Activated effector memory CD4-positive, alpha-beta T cell treated with anti-CD3 and anti-CD28 coated beads, Interleukin-2, amount 50 U/mL, for 16 hours (primary cell): Measurements from ENCODE around the gene KCNH6.

Experiments
- DNase-seq: peaks from one replicate; pipeline ENCODE4 v3.0.0-alpha.2; 2020

The KCNH6 gene

GRCh38 chr17:63486317-63487013, 36.7 kb upstream of the KCNH6 start:
- DNase-seq: no peak

GRCh38 chr17:63487014-63487339, 36.2 kb upstream of the KCNH6 start:
- DNase-seq: no peak

- DNase-seq: no peak
Measured at GRCh38 chr17:63488851-63489250, 34.3 kb upstream of the KCNH6 start.

- no peak for DNase-seq
Measured at GRCh38 chr17:63489291-63489690, 33.9 kb upstream of the KCNH6 start.

GRCh38 chr17:63490329-63490728, 32.8 kb upstream of the KCNH6 start:
- no peak for DNase-seq

- DNase-seq: no peak
Measured at GRCh38 chr17:63490858-63491400, 32.2 kb upstream of the KCNH6 start.

- no peak for DNase-seq
Measured at GRCh38 chr17:63491413-63491812, 31.7 kb upstream of the KCNH6 start.

GRCh38 chr17:63491977-63492618, 31.1 kb upstream of the KCNH6 start:
- no peak for DNase-seq

- no peak for DNase-seq
Measured at GRCh38 chr17:63492940-63493339, 30.2 kb upstream of the KCNH6 start.

- no peak for DNase-seq
Measured at GRCh38 chr17:63493411-63493810, 29.7 kb upstream of the KCNH6 start.

- no peak for DNase-seq
Measured at GRCh38 chr17:63494300-63494928, 28.7 kb upstream of the KCNH6 start.

- no peak for DNase-seq
Measured at GRCh38 chr17:63495491-63495890, 27.7 kb upstream of the KCNH6 start.

- no peak for DNase-seq
Measured at GRCh38 chr17:63496177-63496576, 27.0 kb upstream of the KCNH6 start.

GRCh38 chr17:63496663-63497400, 26.3 kb upstream of the KCNH6 start:
- no peak for DNase-seq

- DNase-seq: no peak
Measured at GRCh38 chr17:63497708-63498483, 25.3 kb upstream of the KCNH6 start.

GRCh38 chr17:63498626-63499195, 24.4 kb upstream of the KCNH6 start:
- DNase-seq: no peak

GRCh38 chr17:63500543-63501390, 22.4 kb upstream of the KCNH6 start:
- DNase-seq: no peak

- DNase-seq: no peak
Measured at GRCh38 chr17:63503341-63503705, 19.8 kb upstream of the KCNH6 start.

GRCh38 chr17:63504261-63504660, 18.9 kb upstream of the KCNH6 start:
- DNase-seq: no peak

GRCh38 chr17:63505341-63505740, 17.8 kb upstream of the KCNH6 start:
- no peak for DNase-seq

GRCh38 chr17:63506627-63507026, 16.5 kb upstream of the KCNH6 start:
- no peak for DNase-seq
